HepG2 (cell line): ENCODE measurements around the gene ADI1. TPM values are rescaled to one million over a fixed set of nuclear protein-coding genes. Genes with fewer than 3 reads are reported as not detected.
A peak's percentile ranks its signal among the peaks of the same experiment; 100 is the strongest.

ENCODE experiments used
- BRD4 ChIP-seq: sonication (generic); formaldehyde crosslinking; IDR thresholded peaks from 2 replicates; pipeline ENCODE4 v1.4.0; 2020; ENCODE audit warnings: missing genetic modification reagents
- HOXA5 ChIP-seq: sonication (generic); formaldehyde crosslinking; IDR thresholded peaks from 2 replicates; pipeline ENCODE4 v1.4.0; 2020; ENCODE audit warnings: missing genetic modification reagents
- MATR3 ChIP-seq: sonication (generic); formaldehyde crosslinking; IDR thresholded peaks from 2 replicates; pipeline ENCODE4 v1.4.0; 2020; ENCODE audit warnings: missing genetic modification reagents
- SKI ChIP-seq: fragments of 450-650 bp; IDR thresholded peaks from one replicate; pipeline ENCODE4 v1.6.1; 2018; ENCODE audit warnings: mild to moderate bottlenecking; ENCODE audit not compliant: partially characterized antibody
- SRSF4 ChIP-seq: fragments of 200-400 bp; formaldehyde crosslinking; IDR thresholded peaks from one replicate; pipeline ENCODE4 v1.6.1; 2018; ENCODE audit warnings: mild to moderate bottlenecking, low read depth, low read length, moderate library complexity; ENCODE audit not compliant: poor library complexity, severe bottlenecking
- ZNF607 ChIP-seq: sonication (generic); formaldehyde crosslinking; IDR thresholded peaks from 2 replicates; pipeline ENCODE4 v1.5.1; 2020; ENCODE audit warnings: missing genetic modification reagents, mild to moderate bottlenecking, borderline replicate concordance
- ZNF777 ChIP-seq: sonication (generic); formaldehyde crosslinking; IDR thresholded peaks from 2 replicates; pipeline ENCODE4 v1.4.0; 2020; ENCODE audit warnings: missing genetic modification reagents
- ZNF83 ChIP-seq: sonication (generic); formaldehyde crosslinking; IDR thresholded peaks from 2 replicates; pipeline ENCODE4 v1.4.0; 2020; ENCODE audit warnings: missing genetic modification reagents, mild to moderate bottlenecking, borderline replicate concordance
- polyA plus RNA-seq, 8 experiments: library from polyadenylated mRNA; depleted of rRNA in 3 of 8; stranded (reverse) in 7 of 8; unstranded in 1 of 8; fragments of >200 nt; fragmentation: Illumina TruSeq in 4 of 8; extraction: Trizol in 4 of 8; gene quantifications; 2 replicates each; pipeline versions ENCODE4 v1.2.1 to v1.2.3, GENCODE V29; 2011 to 2016; ENCODE audit warnings: low read depth in 4 of 8, missing spikeins in 1 of 8, mixed read lengths in 1 of 8; ENCODE audit not compliant: insufficient read depth in 1 of 8
- total RNA-seq, 5 experiments: library from RNA; depleted of rRNA; stranded (reverse); fragments of >200 nt; fragmentation: Illumina TruSeq; extraction: Trizol; gene quantifications; 2 replicates each; pipeline ENCODE4 v1.2.3, GENCODE V29; 2016; ENCODE audit warnings: low read depth in 1 of 5
- TF ChIP-seq, protein P1 (sequence below): sonication (generic); formaldehyde crosslinking; IDR thresholded peaks from 2 replicates; pipeline ENCODE4 v1.8.0; 2022; ENCODE audit warnings: missing genetic modification reagents, mild to moderate bottlenecking, moderate library complexity, borderline replicate concordance
- TF ChIP-seq, protein P2 (sequence below): sonication (generic); formaldehyde crosslinking; IDR thresholded peaks from 2 replicates; pipeline ENCODE4 v1.5.1; 2020; ENCODE audit warnings: missing genetic modification reagents, mild to moderate bottlenecking, borderline replicate concordance
- TF ChIP-seq, protein P3 (sequence below): sonication (generic); formaldehyde crosslinking; IDR thresholded peaks from 2 replicates; pipeline ENCODE4 v1.5.0; 2020; ENCODE audit warnings: mild to moderate bottlenecking, missing genetic modification reagents, borderline replicate concordance
- TF ChIP-seq, protein P4 (sequence below): sonication (generic); formaldehyde crosslinking; conservative IDR thresholded peaks from 2 replicates; pipeline ENCODE4 v1.4.0; 2020; ENCODE audit warnings: missing genetic modification reagents

The ADI1 gene
- total and polyA plus RNA-seq, 2 of the 13 experiments (the other 11 are each of a cell fraction or from before 2014, with no cell fraction given), result 28.7 to 123 TPM

DNA sequence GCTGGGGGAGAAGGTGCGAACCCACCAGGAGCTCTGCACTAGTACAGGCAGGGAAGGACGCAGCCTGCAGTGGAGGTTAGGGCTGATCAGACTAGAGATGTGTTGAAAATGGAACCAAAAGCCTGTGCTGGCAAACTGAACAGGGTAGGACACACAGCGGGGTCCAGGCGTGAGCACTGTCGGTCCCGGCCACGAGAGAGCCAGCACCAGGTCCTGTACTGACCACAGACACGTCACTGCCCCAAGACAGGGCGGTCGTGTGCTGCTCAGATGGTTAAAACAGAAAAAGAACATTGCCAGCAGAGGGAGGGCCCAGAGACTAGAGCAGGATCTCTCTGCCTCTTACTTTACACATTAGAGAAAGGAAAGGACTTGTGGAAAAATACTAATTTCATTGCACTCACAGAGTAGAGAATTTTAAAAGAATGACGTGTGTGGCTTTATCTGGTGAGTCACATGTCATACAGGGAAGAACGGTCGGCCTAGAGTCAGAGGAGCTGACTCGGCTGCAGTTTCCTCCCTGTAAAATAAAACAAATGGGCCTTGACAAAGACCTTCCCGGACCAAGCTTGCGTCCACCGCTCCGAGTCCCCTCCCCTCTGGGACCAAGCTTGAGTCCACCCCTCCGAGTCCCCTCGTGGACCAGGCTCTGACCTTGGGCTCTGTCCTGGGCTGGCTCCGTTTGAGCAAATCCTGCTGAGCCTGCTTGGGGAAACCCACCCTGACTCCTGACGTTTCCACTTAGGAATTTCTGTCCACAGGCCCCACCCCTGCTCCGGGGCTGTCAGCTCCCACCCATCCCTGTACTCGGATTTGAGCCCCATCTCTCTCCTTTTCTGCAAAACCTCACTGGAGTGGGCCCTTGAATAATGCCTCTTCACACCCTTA lies 16.7 kb upstream of the ADI1 start (continued):
- TF ChIP-seq, protein P1, sequence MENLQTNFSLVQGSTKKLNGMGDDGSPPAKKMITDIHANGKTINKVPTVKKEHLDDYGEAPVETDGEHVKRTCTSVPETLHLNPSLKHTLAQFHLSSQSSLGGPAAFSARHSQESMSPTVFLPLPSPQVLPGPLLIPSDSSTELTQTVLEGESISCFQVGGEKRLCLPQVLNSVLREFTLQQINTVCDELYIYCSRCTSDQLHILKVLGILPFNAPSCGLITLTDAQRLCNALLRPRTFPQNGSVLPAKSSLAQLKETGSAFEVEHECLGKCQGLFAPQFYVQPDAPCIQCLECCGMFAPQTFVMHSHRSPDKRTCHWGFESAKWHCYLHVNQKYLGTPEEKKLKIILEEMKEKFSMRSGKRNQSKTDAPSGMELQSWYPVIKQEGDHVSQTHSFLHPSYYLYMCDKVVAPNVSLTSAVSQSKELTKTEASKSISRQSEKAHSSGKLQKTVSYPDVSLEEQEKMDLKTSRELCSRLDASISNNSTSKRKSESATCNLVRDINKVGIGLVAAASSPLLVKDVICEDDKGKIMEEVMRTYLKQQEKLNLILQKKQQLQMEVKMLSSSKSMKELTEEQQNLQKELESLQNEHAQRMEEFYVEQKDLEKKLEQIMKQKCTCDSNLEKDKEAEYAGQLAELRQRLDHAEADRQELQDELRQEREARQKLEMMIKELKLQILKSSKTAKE (CRISPR knock-in tag), result no peak
- TF ChIP-seq MATR3 (CRISPR knock-in tag) (no peak), ZNF607 (CRISPR knock-in tag) (peak; percentile 19; the same call in 1 of the 2 replicates), SKI (no peak), ZNF777 (peak; percentile 55), SRSF4 (no peak), ZNF83 (no peak; the same call in 1 of the 2 replicates), BRD4 (CRISPR knock-in tag) (0 out of 2 replicates have a peak, but pooled peaks have one; percentile 47), HOXA5 (no peak)
- TF ChIP-seq, protein P2, sequence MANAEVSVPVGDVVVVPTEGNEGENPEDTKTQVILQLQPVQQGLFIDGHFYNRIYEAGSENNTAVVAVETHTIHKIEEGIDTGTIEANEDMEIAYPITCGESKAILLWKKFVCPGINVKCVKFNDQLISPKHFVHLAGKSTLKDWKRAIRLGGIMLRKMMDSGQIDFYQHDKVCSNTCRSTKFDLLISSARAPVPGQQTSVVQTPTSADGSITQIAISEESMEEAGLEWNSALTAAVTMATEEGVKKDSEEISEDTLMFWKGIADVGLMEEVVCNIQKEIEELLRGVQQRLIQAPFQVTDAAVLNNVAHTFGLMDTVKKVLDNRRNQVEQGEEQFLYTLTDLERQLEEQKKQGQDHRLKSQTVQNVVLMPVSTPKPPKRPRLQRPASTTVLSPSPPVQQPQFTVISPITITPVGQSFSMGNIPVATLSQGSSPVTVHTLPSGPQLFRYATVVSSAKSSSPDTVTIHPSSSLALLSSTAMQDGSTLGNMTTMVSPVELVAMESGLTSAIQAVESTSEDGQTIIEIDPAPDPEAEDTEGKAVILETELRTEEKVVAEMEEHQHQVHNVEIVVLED (CRISPR knock-in tag), result no peak; the same call in 1 of the 2 replicates
- TF ChIP-seq, protein P3, sequence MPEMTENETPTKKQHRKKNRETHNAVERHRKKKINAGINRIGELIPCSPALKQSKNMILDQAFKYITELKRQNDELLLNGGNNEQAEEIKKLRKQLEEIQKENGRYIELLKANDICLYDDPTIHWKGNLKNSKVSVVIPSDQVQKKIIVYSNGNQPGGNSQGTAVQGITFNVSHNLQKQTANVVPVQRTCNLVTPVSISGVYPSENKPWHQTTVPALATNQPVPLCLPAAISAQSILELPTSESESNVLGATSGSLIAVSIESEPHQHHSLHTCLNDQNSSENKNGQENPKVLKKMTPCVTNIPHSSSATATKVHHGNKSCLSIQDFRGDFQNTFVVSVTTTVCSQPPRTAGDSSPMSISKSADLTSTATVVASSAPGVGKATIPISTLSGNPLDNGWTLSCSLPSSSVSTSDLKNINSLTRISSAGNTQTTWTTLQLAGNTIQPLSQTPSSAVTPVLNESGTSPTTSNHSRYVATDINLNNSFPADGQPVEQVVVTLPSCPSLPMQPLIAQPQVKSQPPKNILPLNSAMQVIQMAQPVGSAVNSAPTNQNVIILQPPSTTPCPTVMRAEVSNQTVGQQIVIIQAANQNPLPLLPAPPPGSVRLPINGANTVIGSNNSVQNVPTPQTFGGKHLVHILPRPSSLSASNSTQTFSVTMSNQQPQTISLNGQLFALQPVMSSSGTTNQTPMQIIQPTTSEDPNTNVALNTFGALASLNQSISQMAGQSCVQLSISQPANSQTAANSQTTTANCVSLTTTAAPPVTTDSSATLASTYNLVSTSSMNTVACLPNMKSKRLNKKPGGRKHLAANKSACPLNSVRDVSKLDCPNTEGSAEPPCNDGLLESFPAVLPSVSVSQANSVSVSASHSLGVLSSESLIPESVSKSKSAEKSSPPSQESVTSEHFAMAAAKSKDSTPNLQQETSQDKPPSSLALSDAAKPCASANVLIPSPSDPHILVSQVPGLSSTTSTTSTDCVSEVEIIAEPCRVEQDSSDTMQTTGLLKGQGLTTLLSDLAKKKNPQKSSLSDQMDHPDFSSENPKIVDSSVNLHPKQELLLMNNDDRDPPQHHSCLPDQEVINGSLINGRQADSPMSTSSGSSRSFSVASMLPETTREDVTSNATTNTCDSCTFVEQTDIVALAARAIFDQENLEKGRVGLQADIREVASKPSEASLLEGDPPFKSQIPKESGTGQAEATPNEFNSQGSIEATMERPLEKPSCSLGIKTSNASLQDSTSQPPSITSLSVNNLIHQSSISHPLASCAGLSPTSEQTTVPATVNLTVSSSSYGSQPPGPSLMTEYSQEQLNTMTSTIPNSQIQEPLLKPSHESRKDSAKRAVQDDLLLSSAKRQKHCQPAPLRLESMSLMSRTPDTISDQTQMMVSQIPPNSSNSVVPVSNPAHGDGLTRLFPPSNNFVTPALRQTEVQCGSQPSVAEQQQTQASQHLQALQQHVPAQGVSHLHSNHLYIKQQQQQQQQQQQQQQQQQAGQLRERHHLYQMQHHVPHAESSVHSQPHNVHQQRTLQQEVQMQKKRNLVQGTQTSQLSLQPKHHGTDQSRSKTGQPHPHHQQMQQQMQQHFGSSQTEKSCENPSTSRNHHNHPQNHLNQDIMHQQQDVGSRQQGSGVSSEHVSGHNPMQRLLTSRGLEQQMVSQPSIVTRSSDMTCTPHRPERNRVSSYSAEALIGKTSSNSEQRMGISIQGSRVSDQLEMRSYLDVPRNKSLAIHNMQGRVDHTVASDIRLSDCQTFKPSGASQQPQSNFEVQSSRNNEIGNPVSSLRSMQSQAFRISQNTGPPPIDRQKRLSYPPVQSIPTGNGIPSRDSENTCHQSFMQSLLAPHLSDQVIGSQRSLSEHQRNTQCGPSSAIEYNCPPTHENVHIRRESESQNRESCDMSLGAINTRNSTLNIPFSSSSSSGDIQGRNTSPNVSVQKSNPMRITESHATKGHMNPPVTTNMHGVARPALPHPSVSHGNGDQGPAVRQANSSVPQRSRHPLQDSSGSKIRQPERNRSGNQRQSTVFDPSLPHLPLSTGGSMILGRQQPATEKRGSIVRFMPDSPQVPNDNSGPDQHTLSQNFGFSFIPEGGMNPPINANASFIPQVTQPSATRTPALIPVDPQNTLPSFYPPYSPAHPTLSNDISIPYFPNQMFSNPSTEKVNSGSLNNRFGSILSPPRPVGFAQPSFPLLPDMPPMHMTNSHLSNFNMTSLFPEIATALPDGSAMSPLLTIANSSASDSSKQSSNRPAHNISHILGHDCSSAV (CRISPR knock-in tag), result no peak
- TF ChIP-seq, protein P4, sequence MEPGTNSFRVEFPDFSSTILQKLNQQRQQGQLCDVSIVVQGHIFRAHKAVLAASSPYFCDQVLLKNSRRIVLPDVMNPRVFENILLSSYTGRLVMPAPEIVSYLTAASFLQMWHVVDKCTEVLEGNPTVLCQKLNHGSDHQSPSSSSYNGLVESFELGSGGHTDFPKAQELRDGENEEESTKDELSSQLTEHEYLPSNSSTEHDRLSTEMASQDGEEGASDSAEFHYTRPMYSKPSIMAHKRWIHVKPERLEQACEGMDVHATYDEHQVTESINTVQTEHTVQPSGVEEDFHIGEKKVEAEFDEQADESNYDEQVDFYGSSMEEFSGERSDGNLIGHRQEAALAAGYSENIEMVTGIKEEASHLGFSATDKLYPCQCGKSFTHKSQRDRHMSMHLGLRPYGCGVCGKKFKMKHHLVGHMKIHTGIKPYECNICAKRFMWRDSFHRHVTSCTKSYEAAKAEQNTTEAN (CRISPR knock-in tag), result no peak
